Lower leg skin (tissue), 3 donors: ENCODE measurements around the gene DIP2A.

Source experiments
- CTCF ChIP-seq, 3 donors: fragments of 450-650 bp; IDR thresholded peaks; one replicate each; pipeline ENCODE4 v1.5.1; 2016; ENCODE audit warnings: antibody characterized with exemption in 3 of 3, mild to moderate bottlenecking in 3 of 3, moderate library complexity in 2 of 3
- POLR2A ChIP-seq, 2 donors: fragments of 450-650 bp; IDR thresholded peaks; one replicate each; pipeline ENCODE4 v1.6.1; 2016 to 2017; ENCODE audit warnings: antibody characterized with exemption in 2 of 2, mild to moderate bottlenecking in 1 of 2, moderate library complexity in 1 of 2

- no peak for TF ChIP-seq CTCF (IDR thresholded peaks at IDR 0.05)
- no peak for TF ChIP-seq POLR2A (IDR thresholded peaks at IDR 0.05)
These were observed 158.0 kb downstream of the DIP2A start for GRCh38 chr21:46616656-46617055.
